NCI-H1092 treated with DMSO at 0.1 percent for 48 hours (cell line): ENCODE data around the gene USF3.

Source experiments
- DNase-seq: peaks from one replicate; lab custom pipeline; 2025; lab: John Stamatoyannopoulos, UW

Gene USF3

GRCh38 chr3:113607219-113607596 is 89.2 kb downstream of the USF3 start:
- DNase-seq = no peak

DNA sequence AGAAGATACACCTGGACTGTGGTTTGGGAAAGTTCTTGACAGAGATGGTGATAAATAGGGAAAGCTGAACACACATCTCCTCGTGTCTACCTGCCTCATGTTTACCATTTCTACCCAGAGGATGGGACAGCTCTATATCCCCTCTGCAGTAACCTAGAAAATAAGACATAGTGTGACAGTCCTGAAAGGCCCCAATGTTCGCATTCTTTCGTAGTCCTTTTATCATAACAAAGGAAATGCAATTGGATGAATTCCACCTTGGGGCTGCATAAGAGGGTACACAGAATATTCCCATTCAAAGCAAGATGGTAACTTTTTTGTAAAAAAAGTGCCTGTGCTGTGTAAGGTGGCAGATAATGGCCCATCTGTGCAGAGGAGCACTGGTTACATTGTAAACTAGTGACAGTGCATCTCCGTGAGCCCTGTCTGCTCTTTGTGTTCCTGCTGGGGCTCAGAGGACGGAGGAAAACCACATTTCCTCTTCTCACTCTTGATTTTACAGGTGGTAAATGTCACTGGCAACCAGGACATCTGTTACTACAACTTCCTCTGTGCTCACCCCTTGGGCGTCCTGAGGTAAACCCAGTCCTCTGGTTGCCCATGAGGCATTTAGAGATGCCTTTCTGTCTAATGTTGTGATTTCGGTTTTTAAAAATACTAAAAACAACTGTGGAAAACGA is 89.8 kb downstream of the USF3 start:
- DNase-seq = no peak

- no peak for DNase-seq
Measured at GRCh38 chr3:113602836-113603235, 93.6 kb downstream of the USF3 start.

DNA sequence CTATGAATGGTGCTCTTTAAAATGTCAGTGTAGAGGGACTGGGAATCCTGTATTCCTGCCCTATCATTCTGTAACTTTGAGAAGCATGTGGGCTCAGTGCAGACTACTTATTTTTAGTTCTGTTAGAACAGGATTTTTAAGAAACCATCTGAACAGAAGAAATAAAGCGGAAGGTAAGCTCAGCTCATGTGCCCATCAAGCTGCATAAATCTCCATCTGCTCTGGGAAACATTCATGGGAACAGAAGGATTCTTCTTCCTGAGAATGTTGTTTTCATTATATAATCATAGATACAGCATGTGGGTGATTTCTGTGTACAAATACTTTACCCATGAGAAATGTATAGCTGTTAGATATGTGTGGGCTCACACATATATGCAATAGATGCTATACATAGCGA is 94.2 kb downstream of the USF3 start:
- no peak for DNase-seq

- no peak for DNase-seq
Measured at GRCh38 chr3:113601240-113601639, 95.2 kb downstream of the USF3 start.

DNA sequence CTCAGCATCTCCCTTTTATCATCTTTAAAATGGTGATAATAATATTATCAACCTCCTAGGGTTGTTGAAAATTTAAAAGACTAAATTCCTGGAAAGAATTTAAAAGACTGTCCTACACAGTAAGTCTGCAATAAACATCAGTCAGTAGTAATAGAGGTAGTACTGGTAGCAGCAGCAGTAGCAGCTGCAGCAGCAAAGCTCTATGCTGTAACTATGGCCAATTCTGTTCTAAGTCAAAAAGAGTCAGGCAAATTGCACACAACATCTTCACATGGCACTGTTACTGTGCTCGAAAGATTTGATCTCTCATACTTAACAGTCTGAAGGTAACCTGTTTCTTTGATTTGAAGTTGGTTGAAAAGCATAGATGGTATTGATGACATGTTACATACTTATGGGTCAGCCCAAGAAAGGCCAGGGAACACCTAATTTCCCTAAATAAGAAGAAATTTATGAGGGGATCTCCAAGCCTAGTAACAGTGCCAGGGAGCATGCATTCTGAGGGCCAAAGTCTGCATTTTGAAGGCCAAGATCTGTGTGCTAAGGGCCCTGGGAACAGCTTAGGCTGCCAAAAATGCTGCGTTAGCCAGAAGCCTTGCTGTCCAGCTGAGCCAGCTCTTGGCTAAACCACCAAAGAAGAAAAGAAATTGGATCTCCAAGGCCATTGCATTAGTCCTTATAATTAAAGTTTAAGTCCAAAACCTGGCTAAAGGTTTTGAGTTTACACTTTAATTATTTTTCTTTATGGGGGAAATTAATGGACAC is 95.8 kb downstream of the USF3 start:
- no peak for DNase-seq
